Measurements from ENCODE around the gene KLK13. TPM values are rescaled to one million over a fixed set of nuclear protein-coding genes. Genes with fewer than 3 reads are reported as not detected.

KLK13 gene
- total RNA-seq, 1 donor from 2014 or later: not detected

DNA sequence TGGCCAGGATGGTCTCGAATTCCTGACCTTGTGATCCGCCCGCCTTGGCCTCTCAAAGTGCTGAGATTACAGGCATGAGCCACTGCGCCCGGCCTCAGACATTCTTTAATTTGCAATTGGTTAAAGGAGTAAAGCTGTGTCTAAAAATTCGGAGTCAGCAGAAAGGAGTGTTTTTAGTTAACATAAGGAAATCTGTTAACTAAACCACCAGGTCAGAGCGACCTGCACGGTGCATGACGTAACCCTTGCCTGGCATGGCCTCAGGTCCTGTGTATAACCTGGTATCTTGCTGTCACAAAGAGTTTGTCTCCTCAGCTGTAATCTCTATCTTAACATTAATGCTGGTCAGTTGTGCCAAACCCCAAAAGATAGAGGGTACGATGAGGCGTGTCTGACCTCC lies 20.6 kb downstream of the KLK13 start:
- TF ChIP-seq, protein P1, sequence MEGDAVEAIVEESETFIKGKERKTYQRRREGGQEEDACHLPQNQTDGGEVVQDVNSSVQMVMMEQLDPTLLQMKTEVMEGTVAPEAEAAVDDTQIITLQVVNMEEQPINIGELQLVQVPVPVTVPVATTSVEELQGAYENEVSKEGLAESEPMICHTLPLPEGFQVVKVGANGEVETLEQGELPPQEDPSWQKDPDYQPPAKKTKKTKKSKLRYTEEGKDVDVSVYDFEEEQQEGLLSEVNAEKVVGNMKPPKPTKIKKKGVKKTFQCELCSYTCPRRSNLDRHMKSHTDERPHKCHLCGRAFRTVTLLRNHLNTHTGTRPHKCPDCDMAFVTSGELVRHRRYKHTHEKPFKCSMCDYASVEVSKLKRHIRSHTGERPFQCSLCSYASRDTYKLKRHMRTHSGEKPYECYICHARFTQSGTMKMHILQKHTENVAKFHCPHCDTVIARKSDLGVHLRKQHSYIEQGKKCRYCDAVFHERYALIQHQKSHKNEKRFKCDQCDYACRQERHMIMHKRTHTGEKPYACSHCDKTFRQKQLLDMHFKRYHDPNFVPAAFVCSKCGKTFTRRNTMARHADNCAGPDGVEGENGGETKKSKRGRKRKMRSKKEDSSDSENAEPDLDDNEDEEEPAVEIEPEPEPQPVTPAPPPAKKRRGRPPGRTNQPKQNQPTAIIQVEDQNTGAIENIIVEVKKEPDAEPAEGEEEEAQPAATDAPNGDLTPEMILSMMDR (conservative IDR thresholded peaks at IDR 0.05; ENCODE audit: low read depth, low read length): no peak
- no peak for DNase-seq (ENCODE audit: low read depth)
- no peak overlapping the region for H3K4me3 ChIP-seq (ENCODE audit: low read depth, low read length)

DNA sequence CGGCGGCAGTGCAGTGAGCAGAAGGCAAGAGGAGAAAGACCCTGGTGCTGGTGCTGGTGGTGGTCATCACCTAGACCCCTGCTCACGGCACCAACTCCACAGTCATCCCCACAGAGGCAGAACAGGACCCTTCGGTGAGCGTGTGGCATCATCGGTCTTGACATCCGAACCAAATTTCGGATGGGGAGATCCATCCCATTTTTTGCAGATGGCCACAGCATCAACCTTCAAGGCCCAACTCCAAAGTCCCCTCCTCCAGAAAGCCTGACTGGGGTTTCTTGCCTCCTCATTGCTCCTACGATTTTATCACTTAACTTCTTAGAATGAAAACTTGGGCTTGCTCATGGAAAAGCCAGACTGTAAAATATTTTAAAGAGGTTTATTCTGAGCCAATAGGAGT lies 21.4 kb downstream of the KLK13 start:
- DNase-seq (ENCODE audit: low read depth): no peak
- TF ChIP-seq, protein P1 (conservative IDR thresholded peaks at IDR 0.05; ENCODE audit: low read depth, low read length): no peak
- no peak overlapping the region for H3K4me3 ChIP-seq (ENCODE audit: low read depth, low read length)

DNA sequence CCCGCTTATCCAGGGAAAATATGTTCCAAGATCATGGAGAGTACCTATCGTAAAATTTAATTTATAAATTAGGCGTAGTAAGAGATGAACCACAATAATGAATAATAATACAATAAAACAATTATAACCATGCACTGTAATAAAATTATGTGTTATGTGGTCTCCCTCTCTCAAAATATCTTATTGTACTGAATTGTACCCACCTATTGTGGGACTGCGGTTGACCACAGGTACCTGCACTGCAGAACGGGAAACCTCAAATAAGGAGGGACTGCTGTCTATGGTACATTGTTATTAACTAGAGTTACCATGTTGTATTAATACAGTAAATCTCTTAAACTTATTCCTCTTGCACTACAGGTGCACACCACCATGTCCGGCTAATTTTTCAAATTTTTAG lies 24.7 kb downstream of the KLK13 start:
- no peak for DNase-seq (ENCODE audit: low read depth)
- TF ChIP-seq, protein P1 (conservative IDR thresholded peaks at IDR 0.05; ENCODE audit: low read depth, low read length): no peak

DNA sequence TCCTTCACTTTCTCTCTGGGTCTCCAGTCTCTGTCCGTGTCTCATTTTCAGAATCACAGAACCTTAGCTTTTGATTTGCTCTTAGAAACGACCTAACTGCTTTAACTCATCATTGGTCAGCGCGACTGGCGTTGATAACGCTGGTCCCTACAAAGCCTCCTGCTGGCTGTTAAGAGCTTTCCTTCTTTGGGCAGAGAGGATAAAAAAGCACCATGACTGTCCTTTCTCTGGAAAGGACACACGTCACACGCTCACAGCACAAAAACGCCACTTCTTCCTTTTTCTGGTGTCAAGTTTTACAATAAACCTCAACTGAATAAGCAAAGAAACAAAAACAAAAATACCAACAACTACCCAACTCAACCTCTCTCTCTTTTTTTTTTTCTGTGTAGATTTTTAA lies 28.4 kb downstream of the KLK13 start:
- no peak overlapping the region for H3K4me3 ChIP-seq (ENCODE audit: low read depth, low read length)
- DNase-seq (ENCODE audit: low read depth): no peak
- TF ChIP-seq, protein P1 (conservative IDR thresholded peaks at IDR 0.05; ENCODE audit: low read depth, low read length): no peak

More for the DNA sequence above, 24.7 kb downstream of the KLK13 start:
- H3K4me3 ChIP-seq (ENCODE audit: low read depth, low read length): no peak overlapping the region

DNA sequence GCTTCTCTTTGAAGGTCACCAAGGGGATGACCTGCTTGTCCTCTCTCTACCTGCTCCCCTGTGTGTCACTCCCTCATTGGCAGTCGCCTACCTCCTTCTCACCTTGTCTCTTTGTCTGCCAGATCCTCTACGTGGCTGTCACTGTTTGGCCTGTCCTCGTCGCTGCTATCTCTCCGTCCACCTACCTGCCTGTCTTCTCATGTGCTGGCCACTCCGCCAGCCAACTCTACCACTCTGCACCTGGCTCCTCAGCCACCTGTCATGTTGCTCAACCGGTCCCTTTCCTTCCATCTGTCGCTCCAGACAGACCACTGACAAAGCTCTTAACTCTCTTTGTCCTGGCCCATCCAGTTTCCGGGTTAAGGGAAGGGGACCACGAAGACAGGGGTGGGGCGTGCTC lies 30.2 kb downstream of the KLK13 start, which contains the start of gene KLK12:
Gene KLK12 (minus strand): TSS at position 299 of the 400 bp plus-strand sequence. CDS start 381 bp downstream, outside the sequence.
- no peak within 1 kb of the TSS for H3K4me3 ChIP-seq (ENCODE audit: low read depth, low read length)
- TF ChIP-seq, protein P1 (conservative IDR thresholded peaks at IDR 0.05; ENCODE audit: low read depth, low read length): no peak
- DNase-seq (ENCODE audit: low read depth): no peak

DNA sequence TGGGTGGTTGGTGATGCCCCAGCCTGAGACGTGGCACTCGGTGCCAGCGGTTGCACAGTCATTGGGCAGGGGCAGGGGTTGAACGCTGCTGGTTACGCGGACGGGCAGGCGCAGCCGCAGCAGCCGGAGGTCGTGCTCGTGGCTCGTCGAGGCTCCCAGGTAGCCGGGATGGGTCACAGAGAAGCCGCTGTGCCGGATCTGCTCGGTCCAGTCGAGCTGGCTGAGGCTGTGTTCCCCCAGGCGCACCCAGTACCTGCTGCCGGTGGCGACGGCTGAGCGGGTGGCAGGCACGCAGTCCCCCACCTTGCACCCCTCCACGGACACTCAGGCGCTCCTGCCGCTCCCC lies 33.0 kb downstream of the KLK13 start:
- no peak overlapping the region for H3K4me3 ChIP-seq (ENCODE audit: low read depth, low read length)
- TF ChIP-seq, protein P1 (conservative IDR thresholded peaks at IDR 0.05; ENCODE audit: low read depth, low read length): no peak
- no peak for DNase-seq (ENCODE audit: low read depth)

DNA sequence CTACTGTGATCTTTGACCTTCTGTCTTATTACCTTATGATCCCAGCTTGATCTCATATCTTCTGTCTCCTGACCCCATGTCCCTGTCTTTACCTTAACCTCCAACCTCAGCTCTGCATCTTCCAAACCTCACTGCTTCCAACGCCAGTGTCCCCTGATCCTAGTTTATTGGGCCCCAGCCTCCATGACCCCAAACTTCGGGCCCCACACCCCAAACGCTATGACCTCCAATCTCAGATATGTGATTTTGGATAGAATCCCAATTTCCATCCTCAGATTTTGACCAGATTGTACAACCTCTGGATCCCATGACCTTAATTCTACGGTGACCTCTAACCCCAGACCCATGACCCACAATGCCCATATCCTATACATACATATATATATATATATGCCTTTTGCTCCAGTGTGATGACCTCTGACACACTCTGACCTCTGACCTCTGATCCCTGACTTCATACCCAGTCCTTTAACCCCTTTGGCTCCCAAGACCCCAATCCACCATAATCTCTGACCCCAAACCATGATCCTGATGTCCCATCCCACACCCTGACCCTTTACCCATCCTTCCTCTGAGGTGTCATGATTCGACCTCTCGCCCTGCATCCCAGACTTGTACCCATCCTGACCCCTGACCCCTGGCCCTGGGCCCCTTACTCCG lies 33.5 kb downstream of the KLK13 start:
- DNase-seq (ENCODE audit: low read depth): no peak
- H3K4me3 ChIP-seq (ENCODE audit: low read depth, low read length): no peak overlapping the region
- TF ChIP-seq, protein P1 (conservative IDR thresholded peaks at IDR 0.05; ENCODE audit: low read depth, low read length): no peak
